ENCODE results near the gene LTBP3. TPM values are rescaled to one million over a fixed set of nuclear protein-coding genes. Genes with fewer than 3 reads are reported as not detected.
A peak's percentile ranks its signal among the peaks of the same experiment; 100 is the strongest.

Gene LTBP3
- total and polyA plus RNA-seq, 2 of the 13 experiments (the other 11 are each of a cell fraction or from before 2014, with no cell fraction given): 12.2 to 68.1 TPM

DNA sequence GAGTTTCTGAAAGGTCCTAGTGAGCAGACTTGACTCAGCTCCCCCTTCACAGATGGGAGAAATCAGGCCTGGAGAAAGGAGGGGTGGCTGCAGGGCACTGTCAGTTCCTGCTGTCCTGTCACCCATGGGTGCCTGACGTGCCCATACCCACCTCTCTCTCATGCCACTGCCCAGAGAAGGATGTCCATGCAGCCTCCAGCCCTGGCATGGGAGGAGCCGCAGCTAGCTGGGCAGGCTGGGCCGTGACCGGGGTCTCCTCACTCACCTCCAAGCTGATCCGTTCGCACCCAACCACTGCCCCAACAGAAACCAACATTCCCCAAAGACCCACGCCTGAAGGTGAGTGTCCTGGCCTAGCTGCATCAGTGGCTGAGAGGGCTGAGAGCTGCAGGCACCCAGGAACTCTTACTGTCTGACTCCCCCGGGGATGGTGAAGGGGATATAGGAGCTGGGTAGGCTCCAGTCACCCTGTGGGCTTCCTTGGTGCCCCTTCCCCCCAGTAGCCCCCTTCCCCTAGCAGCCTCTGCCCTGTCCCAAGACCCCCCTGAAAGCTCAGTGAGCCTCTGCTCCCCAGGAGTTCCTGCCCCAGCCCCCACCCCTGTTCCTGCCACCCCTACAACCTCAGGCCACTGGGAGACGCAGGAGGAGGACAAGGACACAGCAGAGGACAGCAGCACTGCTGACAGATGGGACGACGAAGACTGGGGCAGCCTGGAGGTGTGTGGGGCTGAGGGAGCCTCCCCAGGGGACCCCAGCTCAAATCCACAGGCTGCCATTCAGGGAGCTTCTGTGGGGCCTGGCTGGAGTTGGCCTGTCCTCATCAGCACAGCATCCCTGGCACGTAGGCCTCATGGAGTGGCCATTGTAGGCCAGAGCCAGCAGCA, 21.5 kb downstream of the LTBP3 start:
- no peak overlapping the region for H3K9ac ChIP-seq (ENCODE audit: insufficient read depth, low read depth, low read length)
- no peak for DNase-seq (ENCODE audit: low spot score)
- no peaks in the 10 kb centered on the region for H3K4me1 ChIP-seq (ENCODE audit: insufficient read depth, low read length)
- peaks cover 22 to 46% of the 10 kb centered on the region in 2 experiments for H3K36me3 ChIP-seq (replicated peaks in 1 of 2; ENCODE audit: control insufficient read depth in 1 of 2, insufficient read depth in 2 of 2, low read length in 2 of 2)
- no peak overlapping the region for H3K4me2 ChIP-seq (ENCODE audit: low read depth, low read length)
- 95% methylated on average over 7 of the region's 12 CpGs for WGBS (ENCODE audit: low lambda C conversion rate)
- H2AFZ ChIP-seq (ENCODE audit: low read length): no peak overlapping the region
- H3K79me2 ChIP-seq (ENCODE audit: insufficient read depth, low read length): no peaks in the 10 kb centered on the region
- BruUV-seq (replicated peaks): no TSS peak
- ATAC-seq: peak; percentile 1; the same call in 1 of the 3 replicates
- no peak for FAIRE-seq
- in situ Hi-C loops (cut with HindIII; ENCODE audit: extremely low pct_ligation_motif_present, low pct_unique_long_range_greater_than_20kb): no loop called here
- no peak overlapping the region for H3K27ac ChIP-seq (ENCODE audit: extremely low read length, insufficient read depth, low read length)
- intact Hi-C loops (cut with micrococcal nuclease; ENCODE audit: unreplicated experiment): no loop called here
- ChIA-PET POLR2A (interaction anchor here (0.5 to 1.7 kb wide), 3 partner anchors 12 to 64 kb away, joined by 3 to 5 read pairs (median 4); partner anchors contain the start of gene SCYL1), CTCF (ENCODE audit: low intra/inter-chr PET ratio, low total read pairs) (no interaction called here)
- no peak overlapping the region for H3K4me3 ChIP-seq (replicated peaks in 1 of 3; ENCODE audit: insufficient read depth in 1 of 3, low read depth in 2 of 3, low read length in 3 of 3)
- TF ChIP-seq ZNF274 (CRISPR knock-in tag; IDR thresholded peaks at IDR 0.05) (no peak), HOXA3 (CRISPR knock-in tag; IDR thresholded peaks at IDR 0.05) (no peak), AGO2 (optimal IDR thresholded peaks at IDR 0.05; ENCODE audit: low read depth, low read length) (peak; percentile 65)
- no peaks in the 10 kb centered on the region for H4K20me1 ChIP-seq (ENCODE audit: insufficient read depth, low read length)
- no peaks in the 10 kb centered on the region for H3K9me3 ChIP-seq (ENCODE audit: low read length)
- no peaks in the 10 kb centered on the region for H3K27me3 ChIP-seq (ENCODE audit: control insufficient read depth in 1 of 2, insufficient read depth in 2 of 2, low read length in 2 of 2)

DNA sequence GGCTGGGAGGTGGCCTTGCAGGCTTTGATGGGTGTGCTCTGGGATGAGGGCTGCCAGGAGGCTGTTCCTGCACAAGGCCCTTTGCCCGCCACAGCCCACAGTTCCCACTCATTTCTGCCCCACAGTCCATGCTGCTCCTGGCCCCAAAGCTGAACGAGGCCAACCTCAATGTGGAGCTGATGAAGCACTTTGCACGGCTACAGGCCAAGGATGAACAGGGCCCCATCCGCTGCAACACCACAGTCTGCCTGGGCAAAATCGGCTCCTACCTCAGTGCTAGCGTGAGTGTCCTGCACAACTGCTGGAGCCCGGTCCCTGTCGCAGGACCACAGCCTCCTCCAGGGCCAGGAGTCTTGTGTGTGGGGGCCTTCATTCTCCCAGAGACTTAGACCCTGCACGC, 23.1 kb downstream of the LTBP3 start:
- BruUV-seq (replicated peaks): no TSS peak
- no peak for DNase-seq (ENCODE audit: low spot score)
- TF ChIP-seq, protein P1, sequence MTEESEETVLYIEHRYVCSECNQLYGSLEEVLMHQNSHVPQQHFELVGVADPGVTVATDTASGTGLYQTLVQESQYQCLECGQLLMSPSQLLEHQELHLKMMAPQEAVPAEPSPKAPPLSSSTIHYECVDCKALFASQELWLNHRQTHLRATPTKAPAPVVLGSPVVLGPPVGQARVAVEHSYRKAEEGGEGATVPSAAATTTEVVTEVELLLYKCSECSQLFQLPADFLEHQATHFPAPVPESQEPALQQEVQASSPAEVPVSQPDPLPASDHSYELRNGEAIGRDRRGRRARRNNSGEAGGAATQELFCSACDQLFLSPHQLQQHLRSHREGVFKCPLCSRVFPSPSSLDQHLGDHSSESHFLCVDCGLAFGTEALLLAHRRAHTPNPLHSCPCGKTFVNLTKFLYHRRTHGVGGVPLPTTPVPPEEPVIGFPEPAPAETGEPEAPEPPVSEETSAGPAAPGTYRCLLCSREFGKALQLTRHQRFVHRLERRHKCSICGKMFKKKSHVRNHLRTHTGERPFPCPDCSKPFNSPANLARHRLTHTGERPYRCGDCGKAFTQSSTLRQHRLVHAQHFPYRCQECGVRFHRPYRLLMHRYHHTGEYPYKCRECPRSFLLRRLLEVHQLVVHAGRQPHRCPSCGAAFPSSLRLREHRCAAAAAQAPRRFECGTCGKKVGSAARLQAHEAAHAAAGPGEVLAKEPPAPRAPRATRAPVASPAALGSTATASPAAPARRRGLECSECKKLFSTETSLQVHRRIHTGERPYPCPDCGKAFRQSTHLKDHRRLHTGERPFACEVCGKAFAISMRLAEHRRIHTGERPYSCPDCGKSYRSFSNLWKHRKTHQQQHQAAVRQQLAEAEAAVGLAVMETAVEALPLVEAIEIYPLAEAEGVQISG (CRISPR knock-in tag; IDR thresholded peaks at IDR 0.05): no peak
- peak; percentile 47 for TF ChIP-seq AGO2 (optimal IDR thresholded peaks at IDR 0.05; ENCODE audit: low read depth, low read length)
- TF ChIP-seq, protein P2, sequence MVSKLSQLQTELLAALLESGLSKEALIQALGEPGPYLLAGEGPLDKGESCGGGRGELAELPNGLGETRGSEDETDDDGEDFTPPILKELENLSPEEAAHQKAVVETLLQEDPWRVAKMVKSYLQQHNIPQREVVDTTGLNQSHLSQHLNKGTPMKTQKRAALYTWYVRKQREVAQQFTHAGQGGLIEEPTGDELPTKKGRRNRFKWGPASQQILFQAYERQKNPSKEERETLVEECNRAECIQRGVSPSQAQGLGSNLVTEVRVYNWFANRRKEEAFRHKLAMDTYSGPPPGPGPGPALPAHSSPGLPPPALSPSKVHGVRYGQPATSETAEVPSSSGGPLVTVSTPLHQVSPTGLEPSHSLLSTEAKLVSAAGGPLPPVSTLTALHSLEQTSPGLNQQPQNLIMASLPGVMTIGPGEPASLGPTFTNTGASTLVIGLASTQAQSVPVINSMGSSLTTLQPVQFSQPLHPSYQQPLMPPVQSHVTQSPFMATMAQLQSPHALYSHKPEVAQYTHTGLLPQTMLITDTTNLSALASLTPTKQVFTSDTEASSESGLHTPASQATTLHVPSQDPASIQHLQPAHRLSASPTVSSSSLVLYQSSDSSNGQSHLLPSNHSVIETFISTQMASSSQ (IDR thresholded peaks at IDR 0.05; ENCODE audit: low read depth): no peak
- TF ChIP-seq, protein P2 (CRISPR knock-in tag; IDR thresholded peaks at IDR 0.05; ENCODE audit: borderline replicate concordance): no peak
- TF ChIP-seq RORA (CRISPR knock-in tag; IDR thresholded peaks at IDR 0.05): no peak
- no peak for TF ChIP-seq ZNF224 (CRISPR knock-in tag; IDR thresholded peaks at IDR 0.05)
- no peak for TF ChIP-seq IRF2 (CRISPR knock-in tag; IDR thresholded peaks at IDR 0.05)

More for the DNA sequence above, 23.1 kb downstream of the LTBP3 start:
- H3K9me3 ChIP-seq (ENCODE audit: low read length): no peaks in the 10 kb centered on the region
- H4K20me1 ChIP-seq (ENCODE audit: insufficient read depth, low read length): no peaks in the 10 kb centered on the region
- H3K4me2 ChIP-seq (ENCODE audit: low read depth, low read length): no peak overlapping the region
- WGBS (ENCODE audit: low lambda C conversion rate): 100% methylated on average over 6 of the region's 9 CpGs
- H3K9ac ChIP-seq (ENCODE audit: insufficient read depth, low read depth, low read length): no peak overlapping the region
- H3K27ac ChIP-seq (ENCODE audit: extremely low read length, insufficient read depth, low read length): no peak overlapping the region
- no peak for FAIRE-seq
- peaks cover 1% of the 10 kb centered on the region for H3K4me1 ChIP-seq (ENCODE audit: insufficient read depth, low read length)
- ChIA-PET POLR2A (interaction anchor here (1.4 kb wide), 1 partner anchor 10 kb away, joined by 4 read pairs; the partner anchor contains the start of gene SCYL1), CTCF (ENCODE audit: low intra/inter-chr PET ratio, low total read pairs) (no interaction called here)
- H3K4me3 ChIP-seq (replicated peaks in 1 of 3; ENCODE audit: insufficient read depth in 1 of 3, low read depth in 2 of 3, low read length in 3 of 3): no peak overlapping the region
- in situ Hi-C loops (cut with HindIII; ENCODE audit: extremely low pct_ligation_motif_present, low pct_unique_long_range_greater_than_20kb): no loop called here
- H3K79me2 ChIP-seq (ENCODE audit: insufficient read depth, low read length): peaks cover 2% of the 10 kb centered on the region
- H2AFZ ChIP-seq (ENCODE audit: low read length): no peak overlapping the region
- intact Hi-C loops (cut with micrococcal nuclease; ENCODE audit: unreplicated experiment): no loop called here
- peaks cover 28 to 62% of the 10 kb centered on the region in 2 experiments for H3K36me3 ChIP-seq (replicated peaks in 1 of 2; ENCODE audit: control insufficient read depth in 1 of 2, insufficient read depth in 2 of 2, low read length in 2 of 2)
- no peaks in the 10 kb centered on the region for H3K27me3 ChIP-seq (ENCODE audit: control insufficient read depth in 1 of 2, insufficient read depth in 2 of 2, low read length in 2 of 2)
- no peak for ATAC-seq
